Measurements from ENCODE around the gene NTRK3.

NTRK3 gene

DNA sequence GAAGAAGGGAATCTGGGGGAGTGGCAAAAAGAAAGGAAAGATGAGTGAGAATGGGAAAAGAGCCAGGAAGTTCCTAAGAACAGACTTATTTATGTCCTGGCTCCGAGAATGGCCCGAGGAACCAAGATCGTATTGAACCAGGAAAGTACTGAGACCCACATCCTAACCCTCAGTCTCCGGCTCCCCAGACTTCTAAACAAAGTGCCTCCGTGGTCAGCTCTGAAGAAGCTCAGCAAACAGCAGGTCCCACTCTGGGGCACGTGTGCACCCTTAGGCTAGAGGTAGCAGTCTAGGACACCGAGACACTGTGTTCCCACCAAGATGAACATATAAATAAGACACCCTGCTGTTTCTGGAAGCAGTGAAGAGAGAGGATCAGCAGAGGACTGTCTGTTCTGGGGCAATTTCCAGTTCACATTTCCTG, 307.4 kb downstream of the NTRK3 start:
- no peak for DNase-seq (ENCODE audit: low read depth)
- TF ChIP-seq, protein P1, sequence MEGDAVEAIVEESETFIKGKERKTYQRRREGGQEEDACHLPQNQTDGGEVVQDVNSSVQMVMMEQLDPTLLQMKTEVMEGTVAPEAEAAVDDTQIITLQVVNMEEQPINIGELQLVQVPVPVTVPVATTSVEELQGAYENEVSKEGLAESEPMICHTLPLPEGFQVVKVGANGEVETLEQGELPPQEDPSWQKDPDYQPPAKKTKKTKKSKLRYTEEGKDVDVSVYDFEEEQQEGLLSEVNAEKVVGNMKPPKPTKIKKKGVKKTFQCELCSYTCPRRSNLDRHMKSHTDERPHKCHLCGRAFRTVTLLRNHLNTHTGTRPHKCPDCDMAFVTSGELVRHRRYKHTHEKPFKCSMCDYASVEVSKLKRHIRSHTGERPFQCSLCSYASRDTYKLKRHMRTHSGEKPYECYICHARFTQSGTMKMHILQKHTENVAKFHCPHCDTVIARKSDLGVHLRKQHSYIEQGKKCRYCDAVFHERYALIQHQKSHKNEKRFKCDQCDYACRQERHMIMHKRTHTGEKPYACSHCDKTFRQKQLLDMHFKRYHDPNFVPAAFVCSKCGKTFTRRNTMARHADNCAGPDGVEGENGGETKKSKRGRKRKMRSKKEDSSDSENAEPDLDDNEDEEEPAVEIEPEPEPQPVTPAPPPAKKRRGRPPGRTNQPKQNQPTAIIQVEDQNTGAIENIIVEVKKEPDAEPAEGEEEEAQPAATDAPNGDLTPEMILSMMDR (IDR thresholded peaks at IDR 0.05; ENCODE audit: insufficient read depth, low read depth, low read length, missing control alignments), result no peak
- H3K4me3 ChIP-seq (ENCODE audit: low read length), result no peak overlapping the region

DNA sequence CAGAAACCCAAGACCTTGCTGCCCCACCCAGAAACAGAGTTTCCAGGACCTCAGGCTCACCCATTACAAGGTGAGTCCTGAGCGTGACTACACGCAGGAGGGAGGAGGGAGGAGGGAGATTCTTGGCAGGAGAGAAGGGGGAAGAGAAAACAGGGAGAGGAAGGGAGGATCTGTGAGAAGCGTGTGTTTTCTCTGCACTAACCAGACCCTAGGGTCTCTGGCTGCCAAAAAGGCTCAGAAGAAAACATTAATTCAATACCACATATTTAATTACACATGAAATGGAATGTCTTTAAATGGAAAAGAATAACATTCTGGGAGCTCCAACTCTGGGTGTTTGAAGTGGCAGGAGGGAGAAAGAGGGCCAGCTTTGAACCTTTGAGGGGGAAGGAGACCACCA, 309.0 kb downstream of the NTRK3 start:
- H3K4me3 ChIP-seq (ENCODE audit: low read length), result no peak overlapping the region
- TF ChIP-seq, protein P1 (IDR thresholded peaks at IDR 0.05; ENCODE audit: insufficient read depth, low read depth, low read length, missing control alignments), result no peak
- no peak for DNase-seq (ENCODE audit: low read depth)

DNA sequence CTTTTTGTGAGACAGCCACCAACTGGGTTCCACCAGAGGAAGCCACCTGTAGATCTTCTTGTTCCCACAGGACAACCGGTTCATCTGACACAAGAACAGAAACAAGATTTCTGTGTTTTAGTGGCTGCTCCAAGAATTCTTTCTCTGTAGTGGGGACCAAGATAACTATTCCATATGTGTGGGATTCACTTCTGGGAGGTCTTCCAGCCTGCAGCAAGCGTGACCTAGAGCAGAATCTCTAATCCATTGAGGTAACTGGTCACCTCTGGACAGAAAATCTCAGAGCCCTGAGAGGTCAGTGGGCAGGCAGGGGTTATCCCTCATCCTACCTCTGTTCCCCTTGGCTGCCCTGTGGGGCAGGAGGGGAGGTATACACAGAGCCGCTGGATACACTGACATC, 311.3 kb downstream of the NTRK3 start:
- TF ChIP-seq, protein P1 (IDR thresholded peaks at IDR 0.05; ENCODE audit: insufficient read depth, low read depth, low read length, missing control alignments), result no peak
- no peak for DNase-seq (ENCODE audit: low read depth)
- no peak overlapping the region for H3K4me3 ChIP-seq (ENCODE audit: low read length)

DNA sequence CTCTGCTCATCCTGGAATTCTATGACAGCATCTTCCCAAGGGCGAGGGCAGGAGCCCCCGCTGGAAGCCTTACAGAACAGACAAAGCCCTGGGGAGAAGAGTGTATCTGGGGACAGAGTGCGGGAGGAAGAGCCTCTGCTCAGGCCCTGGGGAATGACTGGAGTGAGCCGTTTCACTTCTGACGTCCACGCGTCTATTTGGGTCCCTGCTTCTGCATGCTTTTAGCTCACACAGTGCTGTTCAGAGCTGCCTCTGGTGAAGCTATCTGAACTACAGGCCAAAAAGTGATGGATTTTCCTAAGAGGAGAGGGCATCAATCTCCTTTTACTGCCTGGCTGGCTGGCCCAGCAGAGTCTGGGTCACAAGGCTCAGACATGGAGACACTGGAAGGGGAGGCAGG, 311.8 kb downstream of the NTRK3 start:
- TF ChIP-seq, protein P1 (IDR thresholded peaks at IDR 0.05; ENCODE audit: insufficient read depth, low read depth, low read length, missing control alignments), result no peak
- H3K4me3 ChIP-seq (ENCODE audit: low read length), result no peak overlapping the region
- no peak for DNase-seq (ENCODE audit: low read depth)

DNA sequence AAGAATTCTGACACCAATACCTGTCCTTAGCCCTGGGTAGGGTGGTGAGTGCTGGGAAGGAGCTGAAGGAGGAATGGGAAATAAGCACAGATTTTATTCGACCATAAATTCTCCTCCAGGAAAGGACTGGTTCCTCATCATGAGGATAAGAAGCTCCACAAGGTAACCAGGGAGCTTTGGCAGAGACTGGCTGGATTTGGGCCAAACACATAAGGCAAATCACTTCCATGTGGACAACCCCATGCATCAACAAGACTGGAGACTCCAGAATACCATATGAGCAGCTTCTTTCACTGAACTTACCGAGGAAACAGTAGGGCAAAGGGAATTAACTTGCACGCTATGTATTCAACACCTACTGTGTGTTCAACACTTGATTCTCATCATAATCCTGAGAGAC, 312.5 kb downstream of the NTRK3 start:
- TF ChIP-seq, protein P1 (IDR thresholded peaks at IDR 0.05; ENCODE audit: insufficient read depth, low read depth, low read length, missing control alignments), result no peak
- H3K4me3 ChIP-seq (ENCODE audit: low read length), result no peak overlapping the region
- no peak for DNase-seq (ENCODE audit: low read depth)

DNA sequence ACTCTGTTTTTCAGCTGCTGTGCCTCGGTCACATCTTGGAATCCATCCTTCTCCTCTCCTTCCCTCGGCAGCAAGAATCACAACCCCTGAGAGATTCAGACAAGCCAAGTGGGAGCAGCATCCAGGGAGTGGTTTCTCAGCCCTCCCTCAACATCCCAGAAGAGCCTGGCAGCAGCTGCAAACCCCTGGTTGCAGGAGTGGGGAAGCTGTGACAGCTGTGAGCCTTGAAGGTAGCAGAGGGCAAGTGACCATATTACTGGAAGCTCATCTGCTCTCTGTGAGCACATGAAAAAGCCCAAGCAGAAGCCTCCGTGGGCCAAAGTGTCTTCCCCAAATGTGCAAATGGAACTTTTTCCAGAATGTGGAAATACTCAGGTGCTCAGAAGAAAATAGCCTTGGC, 312.9 kb downstream of the NTRK3 start:
- no peak overlapping the region for H3K4me3 ChIP-seq (ENCODE audit: low read length)
- no peak for DNase-seq (ENCODE audit: low read depth)
- TF ChIP-seq, protein P1 (IDR thresholded peaks at IDR 0.05; ENCODE audit: insufficient read depth, low read depth, low read length, missing control alignments), result no peak

DNA sequence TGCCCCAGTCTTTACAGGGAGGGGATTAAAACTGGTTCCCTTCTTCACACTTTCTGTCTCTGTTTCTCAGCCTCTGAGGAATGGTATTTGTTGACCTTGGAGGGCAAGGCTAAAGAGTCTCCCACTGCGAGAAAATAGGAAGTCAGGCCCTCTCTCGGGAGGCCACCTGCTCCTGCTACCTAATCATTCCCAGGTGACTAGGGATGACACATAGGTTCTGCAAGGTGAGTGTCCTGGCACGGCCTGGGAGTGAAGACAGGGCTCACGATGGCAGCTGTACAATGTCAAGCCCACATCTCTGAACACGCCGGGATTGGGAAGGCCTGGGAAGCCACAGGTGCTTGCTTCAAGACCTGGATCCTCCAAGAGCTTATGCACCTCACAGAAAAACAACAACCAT, 314.2 kb downstream of the NTRK3 start:
- H3K4me3 ChIP-seq (ENCODE audit: low read length), result no peak overlapping the region
- no peak for DNase-seq (ENCODE audit: low read depth)
- TF ChIP-seq, protein P1 (IDR thresholded peaks at IDR 0.05; ENCODE audit: insufficient read depth, low read depth, low read length, missing control alignments), result no peak
